Cardiac fibroblast (primary cell): ENCODE data around the gene LUZP2.
"Not testable (repeated sequence)": the region's sequence is repeated elsewhere in the genome, so short reads cannot be mapped to it uniquely, and the experiment has no call there.

Experiments used
- DNase-seq, 2 donors: peaks; one replicate each; pipeline versions ENCODE4 v3.0.0 to v3.0.0-alpha.2; 2010; ENCODE audit warnings: low read depth in 2 of 2
- H3K4me3 ChIP-seq, 2 donors: replicated peaks in 1 of 2; 1 replicate in 1 of 2; 2 replicates in 1 of 2; pipeline ENCODE4 v1.5.1; 2011; ENCODE audit warnings: low read depth in 2 of 2, low read length in 2 of 2, mild to moderate bottlenecking in 2 of 2, moderate library complexity in 1 of 2
- TF ChIP-seq, protein P1 (sequence below): IDR thresholded peaks from one replicate; pipeline ENCODE4 v1.5.1; 2011; ENCODE audit warnings: low read depth, mild to moderate bottlenecking, low read length, inconsistent platforms

Gene LUZP2

GRCh38 chr11:24949406-24949805, 452.6 kb downstream of the LUZP2 start:
- TF ChIP-seq, protein P1, sequence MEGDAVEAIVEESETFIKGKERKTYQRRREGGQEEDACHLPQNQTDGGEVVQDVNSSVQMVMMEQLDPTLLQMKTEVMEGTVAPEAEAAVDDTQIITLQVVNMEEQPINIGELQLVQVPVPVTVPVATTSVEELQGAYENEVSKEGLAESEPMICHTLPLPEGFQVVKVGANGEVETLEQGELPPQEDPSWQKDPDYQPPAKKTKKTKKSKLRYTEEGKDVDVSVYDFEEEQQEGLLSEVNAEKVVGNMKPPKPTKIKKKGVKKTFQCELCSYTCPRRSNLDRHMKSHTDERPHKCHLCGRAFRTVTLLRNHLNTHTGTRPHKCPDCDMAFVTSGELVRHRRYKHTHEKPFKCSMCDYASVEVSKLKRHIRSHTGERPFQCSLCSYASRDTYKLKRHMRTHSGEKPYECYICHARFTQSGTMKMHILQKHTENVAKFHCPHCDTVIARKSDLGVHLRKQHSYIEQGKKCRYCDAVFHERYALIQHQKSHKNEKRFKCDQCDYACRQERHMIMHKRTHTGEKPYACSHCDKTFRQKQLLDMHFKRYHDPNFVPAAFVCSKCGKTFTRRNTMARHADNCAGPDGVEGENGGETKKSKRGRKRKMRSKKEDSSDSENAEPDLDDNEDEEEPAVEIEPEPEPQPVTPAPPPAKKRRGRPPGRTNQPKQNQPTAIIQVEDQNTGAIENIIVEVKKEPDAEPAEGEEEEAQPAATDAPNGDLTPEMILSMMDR: no peak
- DNase-seq: no peak
- H3K4me3 ChIP-seq: no peak overlapping the region

GRCh38 chr11:24963852-24964251, 467.0 kb downstream of the LUZP2 start:
- DNase-seq: peak in 1 of 2 donors; percentile 3
- TF ChIP-seq, protein P1: no peak
- H3K4me3 ChIP-seq: no peak overlapping the region

DNA sequence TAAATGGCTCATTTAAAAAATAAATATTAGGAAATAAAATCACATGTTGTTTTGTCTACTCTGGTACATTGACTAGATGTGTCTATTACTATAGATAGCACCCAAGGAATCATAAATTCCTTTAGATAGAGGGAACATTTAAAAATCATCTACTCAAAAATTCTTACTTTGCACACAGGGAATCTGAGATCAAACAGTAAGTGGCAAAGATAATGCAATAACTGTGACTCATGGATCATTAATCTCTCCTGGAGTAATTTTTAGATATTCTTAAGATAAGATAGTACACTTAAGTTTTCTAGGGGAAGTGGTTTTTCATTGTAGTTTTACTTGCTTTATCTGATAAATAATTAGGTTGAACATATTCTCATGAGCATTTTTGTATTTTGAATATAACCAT, 468.9 kb downstream of the LUZP2 start:
- no peak for DNase-seq
- TF ChIP-seq, protein P1: no peak
- H3K4me3 ChIP-seq: no peak overlapping the region

- H3K4me3 ChIP-seq: not testable (repeated sequence)
Measured at GRCh38 chr11:24993903-24994302, 497.1 kb downstream of the LUZP2 start.

GRCh38 chr11:24999929-25000328, 503.1 kb downstream of the LUZP2 start:
- H3K4me3 ChIP-seq, DNase-seq: not testable (repeated sequence)

More at GRCh38 chr11:24993903-24994302, 497.1 kb downstream of the LUZP2 start:
- DNase-seq: not testable (repeated sequence)

- DNase-seq: no peak
- no peak overlapping the region for H3K4me3 ChIP-seq
- TF ChIP-seq, protein P1: no peak
Measured at GRCh38 chr11:25037431-25037830, 540.6 kb downstream of the LUZP2 start.

DNA sequence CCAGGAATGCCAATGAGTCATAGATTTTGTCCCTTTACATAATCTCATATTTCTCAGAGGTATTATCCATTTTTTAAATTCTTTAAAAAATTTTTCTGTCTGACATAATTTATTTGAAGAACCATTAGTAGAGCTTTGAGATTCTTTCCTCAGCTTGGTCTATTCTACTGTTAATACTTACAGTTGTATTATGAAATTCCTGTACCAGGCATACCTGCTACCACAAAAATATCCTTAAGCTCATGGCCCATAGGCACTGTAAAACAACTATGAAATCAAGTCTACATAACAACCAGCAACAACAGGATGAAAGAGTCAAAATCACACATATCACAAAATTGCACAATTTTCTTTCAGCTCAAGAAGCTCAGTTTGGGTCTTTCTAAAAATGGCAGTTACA, 541.3 kb downstream of the LUZP2 start:
- TF ChIP-seq, protein P1: no peak
- DNase-seq: no peak
- H3K4me3 ChIP-seq: no peak overlapping the region

- H3K4me3 ChIP-seq: no peak overlapping the region
- DNase-seq: no peak
- TF ChIP-seq, protein P1: no peak
Measured at GRCh38 chr11:25039165-25039564, 542.3 kb downstream of the LUZP2 start.
